SK-N-MC (cell line): ENCODE data around the gene TECPR2.

Experiments used
- EZH2 ChIP-seq: fragments of 200-600 bp; sonication (generic); IDR thresholded peaks from one replicate; pipeline ENCODE4 v1.6.1; 2017; ENCODE audit warnings: antibody characterized with exemption
- FOXP2 ChIP-seq: optimal IDR thresholded peaks from 2 replicates; pipeline ENCODE3; 2011; ENCODE audit warnings: mild to moderate bottlenecking, moderate library complexity; ENCODE audit not compliant: insufficient read depth; ENCODE audit errors: extremely low read length, control extremely low read depth
- POLR2AphosphoS5 ChIP-seq: IDR thresholded peaks from 2 replicates; pipeline ENCODE4 v1.6.1; 2012; ENCODE audit warnings: mild to moderate bottlenecking, low read depth, low read length, borderline replicate concordance

DNA sequence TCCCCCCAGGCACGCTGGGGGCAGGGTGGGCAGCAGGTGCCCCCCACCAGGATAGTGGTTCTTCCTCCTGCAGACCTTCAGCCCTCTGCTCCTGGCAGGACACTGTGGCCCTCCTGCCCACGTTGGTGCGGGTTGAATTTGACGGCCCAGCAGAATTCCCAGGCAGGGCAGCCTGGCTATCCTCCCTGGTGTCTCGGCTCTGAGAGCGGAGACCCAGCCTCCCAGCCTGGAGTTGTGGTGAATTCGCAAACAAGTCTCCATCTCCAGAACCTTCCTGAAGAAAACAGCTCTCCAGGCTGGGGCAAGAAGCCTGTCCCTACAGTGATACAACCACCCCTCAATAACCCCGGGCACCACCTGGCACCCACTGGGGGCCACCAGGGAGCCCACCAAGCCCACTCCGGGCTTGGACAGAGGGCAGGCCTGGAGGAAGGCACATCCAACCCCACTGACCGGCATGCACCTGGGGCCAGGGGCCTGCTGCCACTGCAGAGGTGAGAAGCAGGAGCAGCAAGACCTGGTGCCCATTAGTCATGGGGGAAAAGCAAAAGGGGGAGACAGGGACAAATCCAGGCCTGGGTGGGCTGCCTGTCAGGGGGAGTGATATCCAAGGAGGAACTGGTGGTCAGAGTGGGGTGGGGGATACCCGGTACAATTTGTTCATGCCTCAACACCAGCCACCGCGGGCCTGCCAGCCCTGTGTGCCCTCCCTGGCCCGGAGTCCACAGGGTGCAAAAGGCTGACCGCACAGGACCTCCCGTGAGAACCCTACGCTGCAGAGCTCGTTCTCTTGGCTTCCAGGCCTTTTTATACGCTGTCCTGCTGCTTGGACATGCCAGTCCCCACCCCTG lies 143.3 kb downstream of the TECPR2 start:
- TF ChIP-seq POLR2AphosphoS5 (no peak), FOXP2 (no peak), EZH2 (no peak)
